ENCODE data around the gene GIMAP5.

GRCh38 chr7:150727381-150727780 is 9.8 kb upstream of the GIMAP5 start:
- TF ChIP-seq NFIC (IDR thresholded peaks at IDR 0.05; ENCODE audit: low read depth, low read length) (no peak), NFYB (IDR thresholded peaks at IDR 0.05; ENCODE audit: insufficient read depth, low read depth, low read length) (no peak), SIX5 (IDR thresholded peaks at IDR 0.05; ENCODE audit: low read depth, low read length, severe bottlenecking) (no peak), EP300 (IDR thresholded peaks at IDR 0.05; ENCODE audit: borderline replicate concordance in 1 of 2, control insufficient read depth in 1 of 2, low read depth in 2 of 2, low read length in 2 of 2) (no peak), ETV6 (conservative IDR thresholded peaks at IDR 0.05 in 1 of 2, IDR thresholded peaks at IDR 0.05 in 1 of 2; ENCODE audit: borderline replicate concordance in 1 of 2, low read depth in 1 of 2) (no peak)
